KOPT-K1 (cell line): ENCODE results near the gene EVC.

Experiments
- H3K27ac ChIP-seq: fragments of 200-600 bp; sonication (generic); 2 replicates; pipeline ENCODE4 v1.5.1; 2016; ENCODE audit warnings: antibody characterized with exemption, mild to moderate bottlenecking, low read depth, low read length; ENCODE audit not compliant: poor library complexity, severe bottlenecking
- H3K36me3 ChIP-seq: fragments of 200-600 bp; sonication (generic); 2 replicates; pipeline ENCODE4 v1.5.1; 2017; ENCODE audit warnings: antibody characterized with exemption, mild to moderate bottlenecking, low read length, moderate library complexity; ENCODE audit not compliant: insufficient read depth
- H3K9me3 ChIP-seq: fragments of 200-600 bp; sonication (generic); 2 replicates; pipeline ENCODE4 v1.5.1; 2017; ENCODE audit warnings: antibody characterized with exemption, low read length, mild to moderate bottlenecking; ENCODE audit not compliant: insufficient read depth, poor library complexity, severe bottlenecking

The EVC gene

DNA sequence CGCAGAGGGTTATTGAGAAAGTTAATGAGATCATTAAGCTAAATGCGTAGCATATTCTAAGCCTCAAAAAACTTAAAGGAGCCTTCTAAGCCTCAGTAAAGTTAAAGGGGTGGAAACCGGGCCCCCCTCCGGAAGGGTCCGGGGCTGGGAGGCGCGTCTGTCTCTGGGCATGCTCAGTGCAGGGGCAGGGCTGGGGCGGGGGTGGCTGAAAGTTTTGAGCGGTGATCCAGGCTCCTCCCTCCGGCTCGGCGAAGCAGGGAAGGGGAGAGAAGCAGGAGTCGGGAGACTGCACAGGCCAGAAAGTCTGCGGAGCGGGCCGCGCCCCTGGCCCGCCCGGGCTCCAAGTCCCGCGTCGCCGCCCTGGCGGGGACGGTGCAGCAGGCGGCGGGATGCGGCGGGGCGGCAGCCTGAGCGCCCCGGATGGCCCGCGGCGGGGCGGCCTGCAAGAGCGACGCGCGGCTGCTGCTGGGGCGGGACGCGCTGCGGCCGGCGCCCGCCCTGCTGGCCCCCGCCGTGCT is at the start of gene EVC:
TSS of gene EVC (plus strand) at position 241 of the 518 bp plus-strand sequence. CDS start at position 421, 180 bp downstream.
- no peak within 1 kb of the TSS for H3K27ac ChIP-seq
- H3K9me3 ChIP-seq, result peaks cover 7% of the 10 kb centered on the region
- no peaks in the 10 kb centered on the region for H3K36me3 ChIP-seq

DNA sequence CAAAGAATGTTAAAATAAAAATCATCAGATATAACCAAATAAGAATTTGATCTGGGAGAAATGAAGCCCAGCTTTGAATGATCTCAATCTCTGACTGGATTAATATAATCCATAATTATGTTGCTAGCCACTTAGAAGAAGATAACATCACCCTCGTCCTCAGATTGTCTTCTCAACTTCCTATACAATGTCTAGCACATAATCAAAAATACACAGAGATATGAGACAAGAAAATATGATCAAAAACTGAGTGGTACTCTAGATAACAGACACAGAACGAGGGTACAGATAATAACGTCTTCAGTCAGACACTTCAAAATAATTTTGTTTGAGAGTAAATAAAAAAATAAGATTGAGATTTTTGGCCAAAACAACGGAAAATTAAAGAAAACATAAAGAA is 49.8 kb upstream of the EVC start:
- peaks cover 6% of the 10 kb centered on the region for H3K9me3 ChIP-seq
- H3K36me3 ChIP-seq, result no peaks in the 10 kb centered on the region
- no peak overlapping the region for H3K27ac ChIP-seq

DNA sequence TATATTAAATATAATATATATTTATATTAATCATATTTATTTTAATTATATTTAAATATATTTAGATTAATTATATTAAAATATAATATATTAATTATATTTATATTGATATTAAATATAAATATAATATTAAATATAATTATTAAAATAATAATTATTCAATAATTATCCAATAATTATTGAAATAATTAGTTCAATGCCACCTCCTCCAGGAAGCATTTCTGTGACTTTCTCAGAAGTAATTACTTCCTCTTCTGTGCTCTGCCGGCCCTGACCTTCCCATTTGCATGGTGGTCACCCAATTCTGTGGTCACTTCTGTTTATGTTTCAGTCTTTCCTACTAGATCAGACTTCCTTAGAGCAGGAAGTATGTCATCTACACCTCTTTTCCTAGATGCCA is 48.4 kb upstream of the EVC start:
- Histone ChIP-seq H3K36me3 (no peaks in the 10 kb centered on the region), H3K27ac (no peak overlapping the region), H3K9me3 (peaks cover 6% of the 10 kb centered on the region)

DNA sequence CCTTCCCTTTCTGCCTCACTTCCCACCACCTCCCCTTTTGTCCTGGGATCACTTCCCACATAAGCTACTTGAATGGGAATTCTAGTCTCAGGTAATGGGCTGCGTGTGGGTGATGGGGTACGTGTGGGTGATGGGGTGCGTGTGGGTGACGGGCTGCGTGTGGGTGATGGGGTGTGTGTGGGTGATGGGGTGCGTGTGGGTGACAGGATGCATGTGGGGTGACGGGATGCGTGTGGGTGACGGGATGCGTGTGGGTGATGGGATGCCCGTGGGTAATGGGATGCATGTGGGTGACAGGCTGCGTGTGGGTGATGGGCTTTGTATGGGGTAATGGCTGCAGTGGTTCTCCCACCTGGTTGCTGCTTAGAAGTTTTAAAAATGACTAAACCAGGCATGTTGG is 46.2 kb upstream of the EVC start:
- no peaks in the 10 kb centered on the region for H3K36me3 ChIP-seq
- peaks cover 6% of the 10 kb centered on the region for H3K9me3 ChIP-seq
- no peak overlapping the region for H3K27ac ChIP-seq

DNA sequence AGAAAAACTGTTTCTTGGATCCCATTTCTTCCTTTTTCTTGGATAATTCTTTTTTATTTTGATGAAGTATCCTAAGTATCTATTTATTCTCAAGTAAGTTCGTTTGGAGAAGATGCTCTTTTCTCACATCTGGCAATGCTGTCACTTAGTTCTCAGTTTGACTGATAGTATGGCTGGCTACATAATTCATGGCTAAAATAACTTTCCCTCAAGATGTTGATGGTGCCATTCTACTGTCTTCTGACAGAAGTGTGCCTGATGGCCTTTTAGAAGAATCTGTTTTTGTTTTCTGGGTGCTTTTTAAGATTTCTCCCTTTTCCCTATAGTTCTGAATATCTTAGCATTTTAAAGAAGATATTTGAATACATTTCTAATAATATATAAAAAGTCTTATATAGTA is 44.3 kb upstream of the EVC start:
- peaks cover under 1% of the 10 kb centered on the region for H3K9me3 ChIP-seq
- no peaks in the 10 kb centered on the region for H3K36me3 ChIP-seq
- no peak overlapping the region for H3K27ac ChIP-seq

DNA sequence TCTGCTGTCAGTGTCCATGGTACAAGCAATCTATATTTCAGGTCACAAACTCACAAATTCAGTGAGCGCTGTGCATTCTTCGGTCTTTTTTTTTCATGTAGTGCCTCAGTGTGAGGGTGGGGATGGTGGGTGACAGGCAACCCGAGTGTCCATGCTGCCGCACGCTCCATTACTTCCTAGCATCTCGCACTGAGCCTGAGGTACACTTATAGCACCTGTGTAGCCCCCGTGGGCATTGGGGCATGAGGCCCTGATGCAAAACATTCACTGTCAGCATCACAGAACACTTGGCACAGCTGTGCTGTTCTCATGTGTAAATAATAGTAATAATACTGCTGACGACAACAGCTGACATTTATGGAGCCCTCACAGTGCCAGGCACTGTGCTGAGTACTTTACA is 34.2 kb upstream of the EVC start:
- Histone ChIP-seq H3K27ac (no peak overlapping the region), H3K36me3 (no peaks in the 10 kb centered on the region), H3K9me3 (no peaks in the 10 kb centered on the region)

DNA sequence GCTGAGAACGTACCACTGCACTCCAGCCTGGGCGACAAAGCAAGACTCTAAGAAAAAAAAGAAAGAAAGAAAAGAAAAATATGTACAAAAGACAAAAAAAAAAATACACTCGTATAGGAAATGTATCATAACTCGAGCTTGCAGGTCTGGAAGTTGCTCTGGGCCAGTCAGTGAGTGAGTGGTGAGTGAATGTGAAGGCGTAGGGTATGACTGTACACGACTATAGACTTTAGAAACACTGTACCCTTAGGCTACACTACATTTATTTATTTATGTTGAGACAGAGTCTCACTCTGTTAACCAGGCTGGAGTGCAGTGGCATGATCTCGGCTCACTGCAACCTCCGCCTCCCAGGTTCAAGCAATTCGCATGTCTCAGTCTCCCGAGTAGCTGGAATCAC is 32.0 kb upstream of the EVC start:
- H3K36me3 ChIP-seq, result no peaks in the 10 kb centered on the region
- H3K27ac ChIP-seq, result no peak overlapping the region
- no peaks in the 10 kb centered on the region for H3K9me3 ChIP-seq

DNA sequence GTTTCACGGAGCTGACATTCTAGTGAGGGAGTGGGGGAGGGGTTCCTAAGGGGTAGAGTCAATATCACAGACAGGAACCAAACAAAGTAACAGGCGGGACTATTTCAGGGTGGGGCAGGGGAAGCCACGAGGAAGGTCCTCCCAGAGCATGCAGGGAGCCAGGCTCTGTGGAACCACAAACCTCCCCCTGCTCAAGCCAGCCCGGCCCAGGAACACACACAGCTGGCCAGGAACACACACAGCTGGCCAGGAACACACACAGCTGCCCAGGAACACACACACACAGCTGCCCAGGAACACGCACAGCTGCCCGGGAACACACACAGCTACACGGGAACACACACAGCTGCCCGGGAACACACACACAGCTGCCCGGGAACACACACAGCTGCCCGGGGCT is 27.4 kb upstream of the EVC start:
- H3K9me3 ChIP-seq, result no peaks in the 10 kb centered on the region

DNA sequence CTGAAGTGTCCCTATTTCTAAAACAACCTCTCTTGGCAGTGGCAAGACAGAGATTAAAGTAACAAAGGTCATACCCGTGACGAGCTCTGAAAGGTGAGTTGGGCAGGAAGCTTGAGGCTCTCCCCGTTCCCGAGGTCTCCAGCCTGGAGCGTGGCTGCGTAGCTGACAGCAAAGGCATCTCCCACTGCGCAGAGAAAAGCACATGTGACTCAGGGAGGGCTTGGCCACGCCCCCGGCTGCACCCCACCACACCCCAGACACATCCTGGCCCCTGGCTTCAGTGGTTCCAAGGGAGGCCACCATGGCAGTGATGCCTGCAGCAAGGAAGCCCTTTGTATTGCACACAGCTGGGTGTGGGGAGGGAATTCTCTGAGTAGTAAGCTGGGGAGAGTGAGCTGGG is 25.7 kb upstream of the EVC start:
- Histone ChIP-seq H3K36me3 (no peaks in the 10 kb centered on the region), H3K9me3 (no peaks in the 10 kb centered on the region), H3K27ac (no peak overlapping the region)

More for the DNA sequence above, 27.4 kb upstream of the EVC start:
- Histone ChIP-seq H3K27ac (no peak overlapping the region), H3K36me3 (no peaks in the 10 kb centered on the region)

DNA sequence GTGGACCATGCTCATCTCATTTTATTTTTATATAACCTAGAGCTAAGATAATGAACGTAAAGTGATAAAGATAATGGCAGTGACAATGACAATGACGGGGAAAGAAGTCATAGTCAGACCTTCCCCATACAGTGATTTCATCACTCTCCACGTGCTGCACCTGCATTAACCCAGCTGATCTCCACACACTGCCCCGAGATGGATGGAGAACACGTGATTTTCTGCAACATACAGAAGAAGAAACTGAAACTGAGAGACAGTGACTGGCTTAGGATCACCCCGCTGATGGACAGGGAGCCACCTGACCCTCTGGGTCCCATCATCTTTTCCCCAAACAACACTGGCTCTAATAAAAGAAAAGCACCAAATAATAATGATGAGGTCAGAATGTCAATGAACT is 24.7 kb upstream of the EVC start:
- no peaks in the 10 kb centered on the region for H3K36me3 ChIP-seq

DNA sequence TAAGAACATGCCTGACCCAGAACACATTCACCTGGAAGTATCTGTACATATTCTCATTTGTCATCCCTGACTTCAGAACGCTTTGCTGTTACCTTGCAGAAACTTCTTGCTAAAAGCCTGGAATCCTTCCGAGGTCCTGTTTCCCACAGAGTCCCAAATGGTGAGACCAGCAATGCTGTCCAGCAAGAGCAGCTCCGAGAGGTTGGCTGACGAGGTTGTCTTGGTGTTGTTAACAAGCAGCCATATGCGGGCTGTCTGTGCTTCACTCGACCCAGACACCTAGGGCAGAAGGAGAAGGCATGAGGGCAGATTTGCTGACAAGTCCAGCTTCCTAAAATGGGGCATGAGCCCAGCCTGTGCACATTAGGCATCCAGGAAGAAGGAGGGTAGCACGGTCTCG is 21.9 kb upstream of the EVC start:
- H3K27ac ChIP-seq, result no peak overlapping the region
- no peaks in the 10 kb centered on the region for H3K36me3 ChIP-seq

More for the DNA sequence above, 24.7 kb upstream of the EVC start:
- no peak overlapping the region for H3K27ac ChIP-seq
- H3K9me3 ChIP-seq, result no peaks in the 10 kb centered on the region

DNA sequence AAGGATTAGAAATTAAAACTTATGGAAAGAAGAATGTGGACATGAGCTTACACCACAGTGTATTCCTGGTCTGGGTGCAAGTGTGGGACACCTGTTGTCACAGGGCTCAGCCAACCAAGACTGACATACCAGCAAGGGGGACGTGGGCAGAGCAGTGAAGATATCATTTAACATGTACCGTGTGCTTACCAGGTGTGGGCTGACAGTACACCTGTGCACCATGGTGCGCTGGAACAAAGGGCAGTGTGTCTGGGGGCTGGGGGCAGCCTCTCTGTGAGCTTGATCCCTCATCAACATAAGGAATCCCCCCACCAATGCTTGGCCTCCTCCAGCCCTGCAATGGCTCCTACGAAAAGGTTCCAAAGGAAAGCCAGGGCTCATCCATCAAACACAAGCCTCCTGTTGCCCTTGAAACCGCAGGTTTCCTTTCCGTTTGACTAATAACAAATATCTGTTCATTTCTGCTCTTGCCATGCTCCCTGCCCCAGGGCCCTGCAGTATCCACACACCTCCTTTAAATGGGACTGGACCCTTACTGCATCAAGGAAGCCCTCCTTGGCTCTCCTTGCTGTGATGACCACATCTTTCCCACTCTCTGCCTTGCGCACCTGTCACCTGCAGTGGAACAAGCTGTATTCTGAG is 19.4 kb upstream of the EVC start:
- Histone ChIP-seq H3K9me3 (no peaks in the 10 kb centered on the region), H3K36me3 (no peaks in the 10 kb centered on the region), H3K27ac (no peak overlapping the region)

More for the DNA sequence above, 21.9 kb upstream of the EVC start:
- no peaks in the 10 kb centered on the region for H3K9me3 ChIP-seq

DNA sequence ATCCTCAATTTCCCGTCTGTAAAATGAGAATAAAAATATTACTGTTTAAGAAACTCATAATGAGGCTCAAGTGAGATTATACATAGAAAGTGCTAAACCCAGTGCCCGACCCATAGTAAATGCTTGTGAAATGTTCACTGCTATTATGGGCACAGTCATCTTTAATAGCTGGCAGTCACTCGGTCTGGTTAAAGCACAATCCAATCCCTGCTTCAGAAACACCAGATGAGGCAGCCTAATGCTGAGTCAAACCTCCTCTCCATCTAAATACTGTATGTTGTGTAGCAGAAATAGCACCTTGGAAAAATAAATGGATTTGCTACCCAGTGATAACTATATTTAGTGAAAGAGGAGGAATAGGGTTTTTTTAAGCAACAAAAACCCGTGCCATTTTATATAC is 17.1 kb upstream of the EVC start:
- no peak overlapping the region for H3K27ac ChIP-seq
- H3K9me3 ChIP-seq, result no peaks in the 10 kb centered on the region
- no peaks in the 10 kb centered on the region for H3K36me3 ChIP-seq

DNA sequence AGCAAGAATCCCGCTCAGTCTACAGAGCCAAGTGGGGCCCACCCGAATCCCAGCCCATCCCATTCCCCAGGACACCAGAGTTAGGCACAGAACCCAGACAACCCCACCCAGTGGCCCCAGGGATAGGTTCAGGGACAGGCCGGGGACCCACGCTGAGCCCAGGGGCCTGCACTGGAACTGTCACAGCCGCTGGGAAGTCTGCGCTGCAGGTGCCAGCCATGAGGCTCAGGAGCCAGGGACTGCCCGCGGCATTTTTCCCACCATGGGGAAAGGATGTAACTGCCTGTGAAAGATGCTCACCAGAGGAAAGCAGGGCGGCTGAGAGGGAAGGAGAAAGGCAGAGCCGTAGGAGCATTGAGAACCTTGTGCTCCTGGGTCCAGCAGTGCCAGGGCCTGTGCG is 14.7 kb upstream of the EVC start:
- no peak overlapping the region for H3K27ac ChIP-seq
- H3K36me3 ChIP-seq, result no peaks in the 10 kb centered on the region
- no peaks in the 10 kb centered on the region for H3K9me3 ChIP-seq

DNA sequence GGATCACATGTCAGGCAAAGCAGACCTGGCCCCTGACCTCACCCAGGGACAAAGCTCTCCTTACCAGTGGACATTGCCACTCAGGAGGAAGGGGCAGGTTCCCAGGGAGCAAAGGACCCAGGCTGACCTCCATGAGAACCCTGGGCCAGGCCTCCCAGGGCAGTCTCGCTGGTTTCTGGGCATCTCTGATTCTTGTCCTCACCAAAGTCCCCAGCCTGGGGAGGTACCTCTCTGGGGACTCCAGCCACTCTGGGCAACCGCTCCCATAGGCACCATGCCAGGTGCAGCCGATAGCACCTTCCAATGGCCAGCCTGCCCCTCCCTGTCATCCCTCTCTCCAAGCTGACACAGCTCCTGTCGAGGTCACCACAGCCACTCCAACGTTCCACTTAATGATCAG is 10.5 kb upstream of the EVC start:
- Histone ChIP-seq H3K27ac (no peak overlapping the region), H3K9me3 (no peaks in the 10 kb centered on the region), H3K36me3 (no peaks in the 10 kb centered on the region)

DNA sequence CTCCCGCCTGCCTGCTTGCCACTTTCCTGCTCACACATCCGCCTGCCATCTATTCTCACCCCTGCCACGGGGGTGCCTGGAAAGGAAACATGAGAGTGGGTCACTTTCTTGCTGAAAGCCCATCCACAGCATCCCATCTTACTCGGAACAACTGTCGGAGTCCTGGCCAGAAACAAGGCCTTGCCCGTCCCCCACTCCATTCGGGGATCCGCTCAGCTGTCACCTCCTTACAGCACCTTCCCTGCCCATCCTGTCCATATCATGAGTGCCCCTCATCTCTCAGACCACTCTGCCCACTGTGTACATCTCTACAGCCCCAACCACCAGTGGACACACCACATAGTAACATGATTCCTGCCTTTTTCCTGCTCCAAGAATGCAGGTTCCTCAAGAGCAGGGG is 9.0 kb upstream of the EVC start:
- no peak overlapping the region for H3K27ac ChIP-seq
- no peaks in the 10 kb centered on the region for H3K9me3 ChIP-seq
- H3K36me3 ChIP-seq, result no peaks in the 10 kb centered on the region
